Left renal pelvis (tissue), 4 donors: Measurements from ENCODE around the gene MTCH2. TPM values are rescaled to one million over a fixed set of nuclear protein-coding genes. Genes with fewer than 3 reads are reported as not detected.
"Not testable (repeated sequence)": the region's sequence is repeated elsewhere in the genome, so short reads cannot be mapped to it uniquely, and the experiment has no call there.

Experiments used
- DNase-seq, 4 donors: peaks; one replicate each; pipeline ENCODE4 v3.0.0-alpha.2; 2013; ENCODE audit warnings: low read depth in 4 of 4, low spot score in 3 of 4
- polyA plus RNA-seq, 4 donors: library from polyadenylated mRNA; unstranded; fragments of 120-200 nt; gene quantifications; one replicate each; pipeline ENCODE4 v1.2.1, GENCODE V29; 2013; ENCODE audit not compliant: insufficient read length in 4 of 4

The MTCH2 gene
- polyA plus RNA-seq, 4 donors = 50.1 to 123 (median 110) TPM

DNA sequence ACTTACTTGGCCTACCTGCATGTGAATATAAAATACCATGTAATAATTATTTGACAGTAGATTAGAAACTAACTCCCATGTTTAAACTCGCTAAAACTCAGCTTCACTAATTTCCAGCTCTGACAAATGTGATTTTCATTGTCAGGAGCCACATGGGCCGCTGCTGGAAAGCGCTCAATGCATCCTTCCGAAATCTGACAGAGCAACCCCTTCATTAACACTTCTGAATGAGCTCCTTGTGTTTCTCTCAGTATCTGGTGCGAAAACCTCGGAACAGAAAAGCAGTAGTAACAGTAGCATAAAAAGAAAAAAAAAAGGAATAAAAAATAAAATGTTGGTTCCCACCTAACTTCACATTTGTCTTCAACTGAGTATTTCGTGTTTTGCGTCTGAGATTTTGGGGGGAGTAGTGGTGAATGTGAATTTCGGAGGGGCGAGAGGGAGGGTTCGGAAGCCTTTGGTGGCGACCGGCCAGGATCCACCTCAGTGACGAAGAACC is 710 bp downstream of the MTCH2 start:
- no peak for DNase-seq

DNA sequence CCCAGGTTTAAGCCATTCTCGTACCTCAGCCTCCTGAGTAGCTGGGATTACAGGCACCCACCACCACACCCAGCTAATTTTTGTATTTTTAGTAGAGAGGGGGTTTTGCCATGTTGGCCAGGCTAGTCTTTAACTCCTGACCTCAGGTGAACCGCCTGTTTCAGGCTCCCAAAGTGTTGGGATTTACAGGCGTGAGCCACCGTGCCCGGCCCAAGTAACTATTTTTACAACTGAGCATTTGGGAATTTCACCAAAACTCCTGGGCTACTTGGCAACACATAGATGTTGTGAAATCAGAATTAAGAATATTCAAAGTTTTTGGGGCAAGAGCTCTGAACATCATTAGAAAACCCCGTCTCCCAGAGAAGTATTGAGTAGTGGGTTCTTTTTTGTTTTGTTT is 1.9 kb downstream of the MTCH2 start:
- not testable (repeated sequence) for DNase-seq

DNA sequence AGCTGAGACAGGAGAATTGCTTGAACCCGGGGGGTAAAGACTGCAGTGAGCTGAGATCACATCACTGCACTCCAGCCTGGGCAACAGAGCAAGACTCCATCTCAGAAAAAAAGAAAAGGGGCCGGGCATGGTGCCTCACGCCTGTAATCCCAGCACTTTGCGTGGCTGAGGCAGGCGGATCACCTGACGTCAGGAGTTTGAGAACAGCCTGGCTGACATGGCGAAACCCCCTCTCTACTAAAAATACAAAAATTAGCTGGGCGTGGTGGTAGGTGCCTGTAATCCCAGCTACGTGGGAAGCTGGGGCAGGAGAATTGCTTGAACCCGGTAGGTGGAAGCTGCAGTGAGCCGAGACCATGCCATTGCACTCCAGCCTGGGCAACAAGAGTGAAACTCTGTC is 6.0 kb downstream of the MTCH2 start:
- DNase-seq = not testable (repeated sequence)

DNA sequence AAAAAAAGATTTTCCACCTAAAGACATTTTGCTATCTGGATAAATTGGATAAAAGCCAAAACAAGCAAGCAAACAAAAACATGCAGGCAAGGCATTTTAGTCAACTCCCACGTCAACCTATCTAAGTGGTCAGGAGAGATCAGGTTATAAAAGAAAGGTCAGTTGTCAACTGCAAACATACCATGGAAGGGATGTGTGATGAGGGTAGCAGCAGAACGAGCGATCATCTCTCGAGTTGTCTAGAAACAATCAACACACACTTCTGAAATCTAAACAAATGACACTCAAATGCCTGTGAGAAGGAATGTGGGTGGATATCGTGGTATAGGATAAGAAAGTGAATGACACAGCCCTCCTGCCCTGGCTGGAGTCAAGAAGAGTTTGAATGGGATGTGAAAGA is 10.9 kb downstream of the MTCH2 start:
- DNase-seq = no peak

DNA sequence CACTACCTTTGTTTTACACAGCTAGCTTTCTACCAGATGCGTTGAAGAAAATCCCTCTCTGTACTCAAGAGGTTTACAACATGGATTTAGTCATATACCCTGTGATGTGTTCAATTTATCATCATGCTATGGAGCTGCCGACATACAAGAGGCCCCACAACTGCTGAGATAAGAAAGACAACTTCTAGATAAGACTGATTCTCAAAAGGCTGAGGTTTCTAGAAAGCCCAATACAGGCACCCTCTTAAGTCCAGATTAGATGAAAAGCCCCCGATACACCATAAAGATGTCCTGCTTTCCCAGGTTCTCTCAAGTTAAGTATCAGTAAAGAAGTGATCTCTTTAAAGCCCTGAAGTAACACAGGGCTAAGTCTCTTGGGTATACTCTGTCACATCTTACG is 14.3 kb downstream of the MTCH2 start:
- no peak for DNase-seq

DNA sequence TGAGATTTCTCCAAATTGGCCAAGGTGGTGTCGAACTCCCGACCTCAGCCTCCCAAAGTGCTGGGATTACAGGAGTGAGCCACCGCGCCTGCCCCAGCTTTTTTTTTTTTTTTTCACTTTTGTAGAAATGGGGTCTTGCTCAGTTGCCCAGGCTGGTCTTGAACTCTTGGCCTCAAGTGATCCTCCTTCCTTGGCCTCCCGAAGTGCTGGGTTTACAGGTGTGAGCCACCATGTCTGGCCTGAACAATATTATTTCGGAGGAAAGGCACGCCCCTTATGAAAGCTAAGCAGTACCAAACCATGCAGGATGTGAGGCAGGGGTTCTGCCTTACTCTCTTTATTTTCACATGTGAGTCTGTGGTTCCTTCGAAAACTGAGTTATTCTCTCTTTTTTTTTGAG is 16.1 kb downstream of the MTCH2 start:
- no peak for DNase-seq

DNA sequence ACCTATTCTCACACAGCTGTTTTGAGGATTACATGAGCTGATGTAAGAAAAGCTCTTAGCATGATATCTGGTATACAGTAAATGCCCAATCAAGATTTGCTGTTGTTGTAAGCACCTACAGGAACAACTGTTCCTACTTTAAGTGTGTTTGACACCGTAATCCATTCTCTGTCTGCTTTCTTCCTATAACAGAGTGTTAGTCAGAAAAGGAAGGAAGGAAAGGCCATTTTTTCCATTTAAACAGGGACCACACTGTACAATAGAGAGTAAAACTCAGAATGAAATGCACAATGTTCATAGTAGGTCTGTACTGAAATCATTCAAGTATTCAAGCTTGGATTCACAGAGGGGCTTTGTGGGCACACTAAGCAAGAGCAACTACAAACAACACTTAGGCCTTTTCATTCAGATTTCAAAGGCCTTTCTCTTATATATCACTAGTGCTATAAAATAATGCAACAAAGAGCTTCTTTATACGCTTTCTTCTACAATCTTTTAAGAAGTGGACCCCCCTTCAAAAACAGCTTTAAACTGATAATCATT is 21.5 kb downstream of the MTCH2 start:
- DNase-seq = no peak

DNA sequence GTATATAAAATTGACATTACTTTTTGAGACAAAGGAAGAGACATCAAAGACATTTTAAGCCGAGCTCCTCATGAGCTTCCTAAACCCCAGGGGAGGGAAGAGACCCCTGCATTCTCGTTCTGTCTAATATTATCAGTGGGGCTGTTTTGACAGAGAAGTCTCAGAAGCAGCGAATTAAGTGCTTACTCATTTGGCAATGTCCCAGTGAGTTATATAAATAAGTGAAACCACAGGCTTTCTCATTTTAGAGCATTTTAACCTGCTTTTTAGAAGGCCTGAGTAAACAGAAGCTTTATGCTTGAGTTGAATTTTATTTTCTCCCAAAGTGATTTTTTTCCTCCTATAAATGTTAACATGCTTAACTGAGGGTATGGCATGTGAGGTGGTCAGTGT is 24.9 kb downstream of the MTCH2 start:
- DNase-seq = no peak

DNA sequence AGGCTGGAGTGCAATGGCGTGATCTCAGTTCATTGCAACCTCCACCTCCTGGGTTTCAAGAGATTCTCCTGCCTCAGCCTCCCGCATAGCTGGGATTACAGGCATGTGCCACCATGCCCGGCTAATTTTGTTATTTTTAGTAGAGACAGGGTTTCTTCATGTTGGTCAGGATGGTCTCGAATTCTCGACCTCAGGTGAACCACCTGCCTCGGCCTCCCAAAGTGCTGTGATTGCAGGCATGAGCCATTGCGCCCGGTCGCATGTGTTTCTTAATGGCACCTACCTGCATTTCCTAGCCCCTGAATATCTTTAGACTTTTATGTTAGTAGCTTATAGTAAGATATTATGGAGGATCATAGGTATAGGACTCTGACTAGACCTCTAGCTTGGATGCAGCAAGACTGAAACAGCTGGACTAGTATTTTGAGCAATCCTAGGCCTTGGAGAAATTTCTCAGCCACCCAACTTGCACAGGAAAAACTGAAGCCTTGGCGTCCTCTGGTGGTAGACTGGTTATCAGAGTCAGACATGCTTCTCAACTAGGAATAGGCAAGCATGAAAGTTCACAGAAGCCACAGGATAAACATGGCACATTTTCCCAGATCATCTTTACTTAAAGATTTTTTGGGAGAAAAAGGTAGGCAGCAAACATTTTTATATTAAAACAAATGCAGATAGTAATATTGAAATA is 25.5 kb downstream of the MTCH2 start:
- peak in 1 of 4 donors; percentile 31 for DNase-seq

DNA sequence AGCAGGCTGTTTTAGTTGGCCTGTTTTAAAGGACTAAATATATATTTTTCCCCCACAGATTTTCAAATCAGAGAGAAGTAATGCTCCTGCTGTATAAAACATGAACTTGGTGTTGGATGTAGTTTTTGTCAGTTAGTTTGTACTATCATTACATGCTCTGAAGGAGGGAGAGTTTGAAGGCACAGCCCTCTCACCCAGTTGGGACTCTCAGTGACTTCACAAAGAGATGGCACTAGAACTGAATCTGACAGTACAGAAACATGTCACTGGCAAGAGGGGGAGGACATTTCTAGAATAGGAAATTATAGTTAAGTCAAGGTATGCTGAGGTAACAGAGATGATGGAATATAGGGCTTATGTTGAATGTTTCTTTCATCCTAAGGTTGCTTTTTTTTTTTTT is 27.1 kb downstream of the MTCH2 start:
- no peak for DNase-seq

DNA sequence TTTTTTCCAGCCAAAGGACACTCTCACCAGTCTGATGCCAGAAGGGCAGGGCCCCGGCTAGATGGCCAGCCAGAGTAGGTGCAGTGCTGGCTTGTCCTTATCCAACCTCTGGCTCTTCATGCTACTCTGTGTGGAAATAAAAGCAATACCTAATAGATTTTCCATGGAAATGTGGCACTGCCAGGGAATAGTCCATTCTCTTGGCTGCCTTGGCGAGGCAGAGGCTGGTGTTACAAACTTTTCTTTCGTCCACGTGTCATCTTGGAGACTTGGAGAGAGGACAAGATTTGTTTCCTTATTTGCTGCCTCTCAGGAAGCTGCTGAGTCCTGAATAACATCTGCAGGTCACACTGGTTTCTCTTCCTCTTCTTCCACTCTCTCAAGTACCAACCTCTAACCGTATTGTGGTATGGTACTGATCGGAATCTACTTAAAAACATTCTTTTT is 31.0 kb downstream of the MTCH2 start:
- no peak for DNase-seq

DNA sequence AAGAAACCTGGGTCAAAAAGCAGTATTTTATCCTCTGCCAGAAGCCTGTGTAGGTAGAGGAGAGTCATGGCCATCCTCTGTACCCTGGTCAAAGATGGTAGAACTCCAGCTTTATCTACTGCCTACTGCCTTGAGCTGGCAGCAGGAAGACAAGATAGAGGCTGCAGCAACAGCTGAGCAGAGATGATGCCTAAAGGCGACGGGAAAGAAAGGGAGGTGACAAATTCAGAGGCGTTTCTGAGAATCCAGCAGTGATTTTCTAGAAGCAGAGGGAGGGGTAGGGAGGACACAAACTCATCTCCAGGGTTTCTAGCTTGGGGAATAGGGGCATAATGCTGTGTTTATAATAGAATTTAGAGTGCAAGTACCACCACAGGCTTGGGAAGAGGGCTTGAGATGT is 32.7 kb downstream of the MTCH2 start:
- no peak for DNase-seq

DNA sequence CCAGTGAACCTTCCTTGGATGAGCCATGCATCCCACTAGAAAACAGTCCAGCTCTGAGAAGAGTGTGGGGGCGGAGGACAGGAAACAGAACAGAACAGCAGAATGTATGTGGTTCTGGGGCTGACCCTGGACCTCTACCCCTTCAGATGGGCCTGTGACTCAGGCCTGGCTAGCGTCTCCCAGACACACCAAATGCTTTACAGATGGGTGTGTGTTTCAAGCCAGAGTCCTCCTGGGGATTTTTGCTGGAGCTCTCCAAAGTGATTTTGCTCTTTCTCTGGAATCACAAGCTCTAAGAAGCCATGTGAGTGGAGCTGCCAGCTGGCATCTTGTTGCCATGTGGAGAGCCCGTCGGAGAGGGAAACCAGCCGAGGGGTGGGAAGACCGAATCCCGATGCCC is 35.0 kb downstream of the MTCH2 start:
- DNase-seq = no peak

DNA sequence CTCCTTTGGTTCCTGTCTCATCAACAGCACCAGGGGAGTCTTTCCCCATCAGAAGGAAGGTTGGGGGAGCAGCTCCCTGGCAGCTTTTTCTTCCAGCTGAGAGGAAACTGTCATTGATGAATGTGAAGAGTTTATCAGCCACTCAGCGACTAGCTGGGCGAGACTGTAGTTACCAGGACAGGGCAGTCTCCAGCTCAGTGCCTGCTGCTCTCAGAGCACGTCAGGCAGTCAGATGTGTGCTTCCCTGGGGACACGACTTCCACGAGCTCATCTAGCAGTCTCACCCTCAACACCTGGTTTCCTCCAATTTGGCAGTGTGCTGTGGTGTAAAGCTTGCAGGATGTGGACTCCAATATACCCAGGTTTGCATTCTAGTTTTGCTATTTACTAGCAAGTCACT is 35.6 kb downstream of the MTCH2 start:
- DNase-seq = no peak

DNA sequence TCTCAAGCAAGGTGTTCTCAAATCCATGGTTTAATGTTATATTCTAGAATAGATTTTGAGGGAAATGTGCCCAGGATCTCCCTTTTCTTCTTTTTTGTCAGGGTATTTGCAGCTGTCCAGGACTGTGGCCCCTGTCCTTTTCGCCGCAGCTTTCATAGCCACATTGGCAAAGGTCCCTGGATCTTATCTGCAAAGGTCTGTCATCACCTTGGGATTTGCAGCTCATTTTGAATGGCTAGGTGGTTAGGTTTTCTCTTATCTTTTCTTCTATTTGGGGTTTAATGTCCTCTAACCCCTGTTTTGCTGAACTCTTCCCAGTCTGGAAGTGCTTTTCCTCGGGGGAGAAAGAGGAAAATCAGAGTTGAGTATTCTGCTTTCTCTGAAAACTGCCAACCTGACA is 36.4 kb downstream of the MTCH2 start:
- DNase-seq = no peak

DNA sequence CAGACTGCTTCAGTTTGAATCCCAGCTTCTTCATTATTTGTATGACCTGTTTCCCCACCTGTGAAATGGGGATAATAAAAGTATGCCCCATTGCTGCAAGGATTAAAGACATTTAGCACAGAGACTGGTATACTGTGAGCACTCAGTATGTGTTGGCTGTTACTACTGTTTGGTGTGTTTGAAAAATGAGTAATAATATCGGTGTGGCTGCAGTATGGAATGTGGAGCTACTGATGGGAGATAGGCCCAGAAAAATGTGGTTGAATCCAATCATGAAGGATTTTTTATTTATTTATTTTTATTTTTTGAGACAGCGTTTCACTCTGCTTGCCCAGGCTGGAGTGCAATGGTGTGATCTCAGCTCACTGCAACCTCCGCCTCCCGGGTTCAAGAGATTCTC is 39.1 kb downstream of the MTCH2 start:
- DNase-seq = no peak

DNA sequence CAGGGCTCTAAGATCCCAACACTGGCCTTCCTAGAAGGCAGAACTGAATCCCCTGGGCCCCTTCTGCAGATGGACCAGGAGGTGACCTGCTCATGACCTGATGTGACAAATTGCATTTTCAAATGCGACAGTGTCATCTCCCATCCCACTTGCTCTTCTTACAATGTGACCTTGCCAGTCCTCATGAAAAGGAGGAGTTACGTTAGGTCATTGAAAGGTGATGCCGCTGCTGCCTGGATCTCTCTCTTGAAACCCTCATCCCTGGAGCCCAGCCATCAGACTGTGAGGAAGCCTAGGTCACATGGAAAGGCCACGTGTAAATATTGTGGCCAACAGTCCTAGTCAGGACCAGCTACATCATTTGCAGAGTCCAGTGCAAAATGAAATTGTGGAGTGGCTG is 42.5 kb downstream of the MTCH2 start:
- no peak for DNase-seq

DNA sequence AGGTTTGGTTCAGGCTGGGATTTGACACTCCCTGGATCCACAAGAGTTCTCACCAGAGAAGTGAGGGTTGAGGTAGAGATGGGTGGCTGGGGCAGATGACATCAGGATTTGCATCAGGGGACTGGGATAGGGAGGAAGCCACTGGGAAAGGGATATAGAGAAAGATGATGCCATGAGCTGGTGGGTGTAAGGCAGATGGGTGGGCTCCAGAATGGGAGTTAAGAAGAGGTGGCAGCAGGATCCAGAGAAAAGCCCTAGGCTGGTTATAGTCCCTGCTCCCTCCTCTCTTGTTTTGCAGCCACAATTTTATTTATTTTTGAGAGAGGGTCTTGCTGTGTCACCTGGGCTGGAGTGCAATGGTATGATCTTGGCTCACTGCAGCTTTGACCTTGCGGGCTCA is 46.4 kb downstream of the MTCH2 start:
- no peak for DNase-seq

DNA sequence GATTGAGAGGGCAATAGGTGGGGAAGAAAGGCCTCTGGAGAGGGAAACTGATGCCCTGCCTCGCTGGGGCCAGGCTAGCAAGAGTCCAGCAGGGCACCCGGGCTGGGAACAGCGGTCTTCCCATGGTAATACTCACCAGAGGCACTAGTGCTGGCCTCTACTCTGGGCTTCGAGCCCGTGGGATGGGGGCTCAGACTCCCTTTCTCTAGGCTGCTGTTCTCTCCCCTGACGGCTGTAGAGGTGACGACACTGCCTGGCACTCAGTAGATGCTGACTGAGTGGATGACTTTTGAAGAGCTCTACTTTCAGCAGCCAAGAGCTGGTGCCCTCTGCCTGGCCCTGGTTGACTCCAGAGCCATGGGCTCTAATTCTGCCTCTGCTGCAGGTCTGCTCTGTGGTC is 47.3 kb downstream of the MTCH2 start:
- DNase-seq = no peak

DNA sequence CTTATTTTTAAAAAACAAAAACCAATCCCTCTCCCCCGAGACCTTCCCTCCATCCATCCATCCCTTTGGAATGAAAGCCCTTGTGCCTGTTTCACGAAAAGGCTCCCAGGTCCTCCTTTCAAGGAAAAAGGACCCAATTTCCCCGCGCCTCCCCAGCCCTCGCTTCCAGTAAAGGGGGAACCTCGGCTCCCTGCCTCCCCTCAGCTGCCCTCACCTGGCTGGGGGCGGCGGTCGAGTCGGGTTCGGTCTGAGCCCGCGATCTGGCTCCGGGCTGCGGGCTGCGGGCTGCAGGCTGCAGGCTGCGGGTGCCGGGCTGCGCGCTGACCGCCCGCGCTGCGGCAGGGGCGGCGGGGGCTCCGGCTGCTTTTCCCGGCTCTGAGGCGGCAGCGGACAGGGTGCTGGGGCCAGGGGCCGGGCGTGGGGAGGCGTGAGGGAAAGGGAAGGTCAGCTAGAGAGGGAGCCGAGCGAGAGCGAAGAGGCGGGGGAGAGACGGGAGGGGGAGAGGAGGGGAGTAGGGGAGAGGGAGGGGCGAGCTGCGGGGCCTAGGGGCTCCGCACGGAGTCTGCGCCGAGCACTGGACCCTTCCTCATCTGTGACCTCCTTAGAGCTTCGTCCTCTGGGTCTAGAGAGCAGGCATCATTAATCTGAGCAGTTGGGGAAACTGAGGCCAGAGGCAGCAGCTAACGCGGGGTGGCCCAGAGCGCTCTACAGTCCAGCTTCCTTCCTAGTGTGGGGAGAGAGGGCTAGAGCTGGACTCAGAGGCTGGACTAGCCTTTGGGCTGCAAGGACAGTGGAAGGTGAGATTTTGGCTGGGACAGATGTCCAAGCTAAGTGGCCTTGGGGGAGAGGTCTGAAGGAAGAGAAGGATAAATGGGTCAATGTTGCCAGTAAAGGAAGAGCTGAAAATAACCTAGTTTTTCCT is 48.2 kb downstream of the MTCH2 start, which contains the start of gene C1QTNF4:
Gene C1QTNF4, minus strand, starts transcription at position 478 of the 922 bp plus-strand sequence. CDS start 3,601 bp downstream, outside the sequence.
- DNase-seq = no peak

DNA sequence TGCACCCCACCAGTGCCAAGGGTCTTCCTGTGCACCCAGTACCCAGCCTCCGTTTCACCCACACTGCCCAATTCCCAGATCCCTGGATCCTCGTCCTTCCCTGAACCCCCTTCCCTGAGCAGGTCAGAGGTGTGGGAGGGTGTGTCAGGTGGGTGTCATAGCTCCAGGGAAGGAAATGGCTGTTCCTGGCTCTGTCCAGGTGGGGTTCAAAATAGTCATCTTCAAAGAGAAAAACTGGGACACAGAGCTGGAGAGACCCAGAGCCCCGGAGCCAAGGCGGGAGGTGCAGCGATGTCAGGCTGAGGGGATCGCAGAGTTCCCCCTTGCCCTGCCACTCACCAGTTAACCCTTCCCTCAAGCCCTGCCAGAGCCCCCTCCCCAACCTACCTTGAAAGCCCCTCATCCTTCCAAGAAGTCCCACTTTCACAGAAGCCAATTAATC is 48.8 kb downstream of the MTCH2 start:
- DNase-seq = no peak
